AG09319 (cell line): ENCODE measurements around the gene SERP1.
A peak's percentile ranks its signal among the peaks of the same experiment; 100 is the strongest.

Experiments used
- DNase-seq: peaks from one replicate; pipeline ENCODE4 v3.0.0-alpha.2; 2010; ENCODE audit warnings: low read depth; ENCODE audit errors: extremely low read depth
- TF ChIP-seq, protein P1 (sequence below): IDR thresholded peaks from 2 replicates; pipeline ENCODE4 v1.5.1; 2011; ENCODE audit warnings: low read depth, mild to moderate bottlenecking, inconsistent platforms, low read length, moderate library complexity

Gene SERP1

DNA sequence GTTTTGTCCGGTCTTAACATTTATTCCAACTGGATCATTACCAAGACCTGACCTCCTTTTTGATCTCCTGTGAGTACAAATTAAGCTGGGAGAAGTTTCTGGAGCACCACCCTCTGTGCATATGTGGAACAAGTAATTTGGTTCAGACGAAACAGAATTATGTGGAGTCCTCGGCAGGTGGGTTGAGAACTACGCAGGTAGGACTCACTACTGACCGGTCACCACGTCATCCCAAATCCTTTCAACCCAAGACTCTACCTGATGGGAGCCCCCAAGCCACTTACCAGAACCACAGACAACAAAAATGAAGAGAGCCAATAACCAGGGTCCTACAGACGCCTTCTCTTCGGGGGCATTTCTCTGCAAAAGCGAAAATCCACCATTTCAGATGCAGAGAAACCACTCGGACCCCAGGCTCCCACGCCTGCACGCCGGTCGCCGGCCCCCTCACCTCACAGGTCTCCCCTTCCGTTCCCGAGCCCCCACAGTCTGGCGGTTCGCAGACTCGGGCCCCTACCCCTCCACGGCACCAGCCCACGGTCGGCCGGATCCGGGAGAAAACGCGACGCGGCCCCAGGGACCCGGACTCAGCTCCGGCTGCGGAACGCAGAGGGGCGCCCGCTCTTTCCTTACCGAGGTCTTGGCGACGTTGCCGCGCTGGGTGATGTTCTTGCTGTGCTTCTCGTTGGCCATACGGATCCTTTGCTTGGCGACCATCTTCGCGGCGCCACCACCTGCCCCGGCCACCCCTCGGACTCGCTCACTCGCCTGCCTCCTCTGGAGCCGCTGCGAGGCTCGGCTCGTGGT, 674 bp downstream of the SERP1 start:
- TF ChIP-seq, protein P1, sequence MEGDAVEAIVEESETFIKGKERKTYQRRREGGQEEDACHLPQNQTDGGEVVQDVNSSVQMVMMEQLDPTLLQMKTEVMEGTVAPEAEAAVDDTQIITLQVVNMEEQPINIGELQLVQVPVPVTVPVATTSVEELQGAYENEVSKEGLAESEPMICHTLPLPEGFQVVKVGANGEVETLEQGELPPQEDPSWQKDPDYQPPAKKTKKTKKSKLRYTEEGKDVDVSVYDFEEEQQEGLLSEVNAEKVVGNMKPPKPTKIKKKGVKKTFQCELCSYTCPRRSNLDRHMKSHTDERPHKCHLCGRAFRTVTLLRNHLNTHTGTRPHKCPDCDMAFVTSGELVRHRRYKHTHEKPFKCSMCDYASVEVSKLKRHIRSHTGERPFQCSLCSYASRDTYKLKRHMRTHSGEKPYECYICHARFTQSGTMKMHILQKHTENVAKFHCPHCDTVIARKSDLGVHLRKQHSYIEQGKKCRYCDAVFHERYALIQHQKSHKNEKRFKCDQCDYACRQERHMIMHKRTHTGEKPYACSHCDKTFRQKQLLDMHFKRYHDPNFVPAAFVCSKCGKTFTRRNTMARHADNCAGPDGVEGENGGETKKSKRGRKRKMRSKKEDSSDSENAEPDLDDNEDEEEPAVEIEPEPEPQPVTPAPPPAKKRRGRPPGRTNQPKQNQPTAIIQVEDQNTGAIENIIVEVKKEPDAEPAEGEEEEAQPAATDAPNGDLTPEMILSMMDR = no peak
- DNase-seq = no peak

DNA sequence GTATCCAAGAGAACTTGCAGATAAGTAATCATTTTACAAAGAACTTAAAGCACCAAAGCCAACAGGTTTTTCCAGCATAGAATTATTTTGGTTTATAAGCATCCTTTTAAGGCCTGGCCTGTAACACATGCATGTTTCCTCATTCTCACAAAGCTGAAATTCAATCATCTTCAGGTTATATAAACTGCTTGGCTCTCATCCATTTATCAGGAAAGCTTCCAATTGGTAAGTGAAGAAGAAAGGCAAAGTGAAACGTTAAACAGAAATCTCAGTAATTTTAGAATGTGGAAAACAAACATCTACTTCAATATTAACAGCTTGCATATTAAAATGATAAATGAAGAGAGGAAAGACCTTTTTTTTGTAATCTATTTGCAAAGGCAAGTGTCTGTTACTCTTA, 1.6 kb downstream of the SERP1 start:
- peak; percentile 30 for DNase-seq
- TF ChIP-seq, protein P1 = no peak

DNA sequence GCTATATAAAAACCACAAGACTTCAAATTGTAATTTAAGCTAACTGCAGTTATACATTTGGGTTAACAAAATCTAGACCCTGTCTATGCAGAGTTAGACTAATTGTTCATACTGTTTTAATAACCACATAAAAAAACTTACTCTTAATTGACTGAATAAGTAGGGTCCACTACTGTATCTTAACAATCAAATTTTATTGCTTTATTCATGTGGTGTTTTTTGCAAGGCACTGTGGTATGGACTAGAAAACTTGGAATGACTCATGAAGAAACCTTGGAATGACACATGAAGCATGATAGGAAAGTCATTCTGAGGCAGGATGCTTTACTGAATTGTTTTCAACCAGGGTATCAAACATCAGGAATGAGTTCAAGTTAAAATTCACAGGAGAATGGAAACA, 2.3 kb downstream of the SERP1 start:
- TF ChIP-seq, protein P1 = no peak
- no peak for DNase-seq

DNA sequence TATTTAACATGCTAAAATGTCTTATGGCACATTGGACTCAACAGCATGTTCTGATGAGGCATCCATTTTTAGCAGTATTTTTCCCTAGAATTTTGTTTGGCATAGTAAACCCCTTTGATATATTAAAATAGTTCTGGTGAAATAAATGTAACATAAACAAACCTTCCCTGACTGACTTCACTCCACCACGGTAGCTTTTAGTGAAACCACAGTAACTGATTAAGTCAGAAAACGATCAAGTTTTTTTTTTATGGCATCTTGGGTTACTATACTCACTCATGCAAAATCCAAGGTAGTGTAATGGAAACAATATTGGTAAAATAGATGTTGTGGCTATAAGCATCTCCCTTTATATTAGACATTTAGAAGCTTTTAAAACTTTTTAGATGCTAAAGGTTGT, 2.8 kb downstream of the SERP1 start:
- TF ChIP-seq, protein P1 = no peak
- DNase-seq = no peak

DNA sequence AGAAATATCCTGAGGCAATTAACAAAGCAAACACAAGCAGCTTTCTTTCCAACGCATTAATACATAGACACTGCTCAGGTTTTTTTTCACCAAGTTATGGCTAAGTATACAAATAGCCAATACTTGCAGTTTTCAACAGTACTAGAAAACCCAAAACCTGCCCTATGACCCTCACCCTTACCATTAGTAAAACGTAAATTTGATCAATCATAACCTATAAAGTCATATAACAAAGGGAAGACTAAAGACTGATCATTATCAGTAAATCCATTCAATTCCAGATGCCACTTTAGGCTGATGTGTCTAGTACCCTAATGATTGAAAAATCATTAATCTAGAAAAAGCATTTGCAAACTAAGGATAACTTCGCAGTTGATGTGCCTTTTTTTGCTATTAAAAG, 3.2 kb downstream of the SERP1 start:
- DNase-seq = no peak
- TF ChIP-seq, protein P1 = no peak

DNA sequence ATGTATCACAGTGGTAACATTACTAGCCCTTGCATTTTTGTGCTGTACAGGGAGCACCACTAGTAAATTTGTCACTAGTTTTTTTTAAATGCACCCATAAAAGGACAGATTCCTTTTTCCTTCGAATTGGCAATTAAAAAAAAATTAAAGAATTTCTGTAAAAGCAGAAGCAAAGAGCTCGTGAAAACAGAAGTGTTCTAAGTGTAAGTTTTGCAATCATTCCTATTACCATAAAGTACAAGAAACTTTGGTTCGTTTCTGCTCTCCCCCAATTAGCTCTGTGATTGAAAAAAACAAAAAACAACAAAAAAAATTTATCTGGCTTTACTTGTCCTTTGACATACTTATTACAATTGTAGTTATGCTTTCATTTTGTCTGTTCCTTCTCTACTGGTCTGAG, 5.3 kb downstream of the SERP1 start:
- DNase-seq = no peak
- TF ChIP-seq, protein P1 = no peak

DNA sequence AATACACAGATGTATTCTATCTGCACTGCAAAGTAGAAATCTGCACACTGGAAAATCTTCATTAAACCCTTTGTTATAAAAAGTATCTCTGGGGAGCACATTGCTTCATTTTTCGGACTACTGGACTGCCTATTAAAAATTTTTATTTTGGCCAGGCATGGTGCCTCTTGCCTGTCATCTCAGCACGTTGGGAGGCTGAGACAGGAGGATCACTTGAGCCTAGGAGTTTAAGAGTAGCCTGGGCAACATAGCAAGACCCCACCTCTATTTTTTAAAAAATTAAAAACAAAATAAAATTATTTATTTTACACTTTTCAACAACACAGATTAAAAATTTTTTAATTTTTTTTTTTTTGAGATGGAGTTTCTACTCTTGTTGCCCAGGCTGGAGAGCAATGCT, 6.0 kb downstream of the SERP1 start:
- TF ChIP-seq, protein P1 = no peak
- no peak for DNase-seq
